H1 (cell line): ENCODE measurements around the gene TRAF3IP1. TPM values are rescaled to one million over a fixed set of nuclear protein-coding genes. Genes with fewer than 3 reads are reported as not detected.

Experiments
- CTCF ChIA-PET: fragments of 300-600 bp; sonication (Branson Sonifier 250); formaldehyde crosslinking; loops from one replicate; lab custom pipeline; 2021; ENCODE audit not compliant: partially characterized antibody; lab: Charles Lee
- POLR2A ChIA-PET: fragments of 300-600 bp; sonication (Branson Sonifier 250); formaldehyde crosslinking; loops from one replicate; lab custom pipeline; 2021; ENCODE audit warnings: inconsistent platforms; ENCODE audit not compliant: partially characterized antibody; lab: Charles Lee
- DNase-seq, 2 experiments: peaks; one replicate each; pipeline versions ENCODE4 v3.0.0 to v3.0.0-alpha.2; 2010 to 2022; ENCODE audit warnings: low spot score in 2 of 2, low read depth in 1 of 2, mixed read lengths in 1 of 2
- FAIRE-seq: peaks from 2 replicates; lab custom pipeline; 2011; peaks lifted over from hg19 to GRCh38; lab: Jason Lieb, UNC
- H2AFZ ChIP-seq: 2 replicates; pipeline ENCODE4 v1.8.1; 2012; ENCODE audit warnings: low read length, inconsistent platforms
- H2AK5ac ChIP-seq: 2 replicates; pipeline ENCODE4 v1.6.1; 2013; ENCODE audit warnings: low read depth, low read length
- H2BK120ac ChIP-seq: replicated peaks from 2 replicates; pipeline ENCODE3; 2013; ENCODE audit warnings: low read depth, low read length, inconsistent platforms
- H2BK12ac ChIP-seq: 2 replicates; pipeline ENCODE4 v1.6.1; 2013; ENCODE audit warnings: low read depth, low read length
- H2BK15ac ChIP-seq: 2 replicates; pipeline ENCODE4 v1.6.1; 2013; ENCODE audit warnings: low read length
- H2BK20ac ChIP-seq: 2 replicates; pipeline ENCODE4 v1.6.1; 2013; ENCODE audit warnings: low read length
- H2BK5ac ChIP-seq: 2 replicates; pipeline ENCODE4 v1.6.1; 2013; ENCODE audit warnings: low read depth, low read length
- H3K14ac ChIP-seq: 2 replicates; pipeline ENCODE4 v1.6.1; 2013; ENCODE audit warnings: inconsistent platforms; ENCODE audit not compliant: insufficient read length
- H3K18ac ChIP-seq: 2 replicates; pipeline ENCODE4 v1.6.1; 2013; ENCODE audit warnings: low read length; ENCODE audit errors: extremely low read depth
- H3K23ac ChIP-seq: 2 replicates; pipeline ENCODE4 v1.6.1; 2013; ENCODE audit warnings: inconsistent platforms; ENCODE audit not compliant: insufficient read length
- H3K23me2 ChIP-seq: 2 replicates; pipeline ENCODE4 v1.6.1; 2013; ENCODE audit warnings: low read depth, low read length
- H3K27ac ChIP-seq: 2 replicates; pipeline ENCODE4 v1.6.1; 2011; ENCODE audit warnings: low read depth, low read length, inconsistent platforms
- H3K27me3 ChIP-seq, 4 experiments: replicated peaks in 1 of 4; 1 replicate in 1 of 4; 2 replicates in 3 of 4; pipeline versions ENCODE4 v1.6.1 to v1.8.1; 2011 to 2013; ENCODE audit warnings: low read length in 3 of 4, mild to moderate bottlenecking in 3 of 4, inconsistent platforms in 2 of 4, mixed read lengths in 2 of 4, moderate library complexity in 1 of 4; ENCODE audit not compliant: control insufficient read depth in 3 of 4, insufficient read depth in 3 of 4; ENCODE audit errors: extremely low read depth in 1 of 4
- H3K36me3 ChIP-seq, 4 experiments: 2 replicates each; pipeline versions ENCODE4 v1.6.1 to v1.8.1; 2011 to 2013; ENCODE audit warnings: mild to moderate bottlenecking in 4 of 4, low read length in 3 of 4, moderate library complexity in 2 of 4, control low read depth in 1 of 4, inconsistent platforms in 1 of 4; ENCODE audit not compliant: insufficient read depth in 4 of 4, control insufficient read depth in 2 of 4
- H3K4ac ChIP-seq: replicated peaks from 2 replicates; pipeline ENCODE3; 2013; ENCODE audit warnings: low read length, low read depth, mixed read lengths, inconsistent platforms; ENCODE audit not compliant: insufficient read length
- H3K4me1 ChIP-seq, 4 experiments: replicated peaks in 1 of 4; 1 replicate in 1 of 4; 2 replicates in 3 of 4; pipeline versions ENCODE4 v1.6.1 to v1.8.1; 2011 to 2013; ENCODE audit warnings: low read length in 3 of 4, inconsistent platforms in 2 of 4, mixed read lengths in 1 of 4; ENCODE audit not compliant: insufficient read depth in 4 of 4, control insufficient read depth in 3 of 4
- H3K4me2 ChIP-seq, 2 experiments: 2 replicates each; pipeline versions ENCODE4 v1.6.1 to v1.8.1; 2011 to 2013; ENCODE audit warnings: low read depth in 2 of 2, low read length in 2 of 2, control low read depth in 1 of 2, inconsistent platforms in 1 of 2, mild to moderate bottlenecking in 1 of 2; ENCODE audit not compliant: insufficient read depth in 1 of 2
- H3K4me3 ChIP-seq, 4 experiments: fragments of 200-600, 300-600 bp in 1 of 4; sonication (generic), shearing (Covaris generic), sonication (Bioruptor Twin) in 1 of 4; 2 replicates each; pipeline versions ENCODE4 v1.5.1 to v1.8.1; 2011 to 2016; ENCODE audit warnings: low read length in 4 of 4, low read depth in 3 of 4, control low read depth in 2 of 4, inconsistent platforms in 2 of 4, mild to moderate bottlenecking in 2 of 4, mixed read lengths in 1 of 4, moderate library complexity in 1 of 4; ENCODE audit not compliant: insufficient read depth in 2 of 4; ENCODE audit errors: extremely low read depth in 1 of 4
- H3K56ac ChIP-seq: replicated peaks from 2 replicates; pipeline ENCODE3; 2013; ENCODE audit warnings: low read depth, mild to moderate bottlenecking, mixed read lengths, low read length, inconsistent platforms; ENCODE audit not compliant: insufficient read length
- H3K79me1 ChIP-seq: 2 replicates; pipeline ENCODE4 v1.6.1; 2013; ENCODE audit warnings: low read depth, low read length, control low read depth
- H3K79me2 ChIP-seq, 2 experiments: 2 replicates each; pipeline versions ENCODE4 v1.6.1 to v1.8.1; 2012 to 2013; ENCODE audit warnings: low read length in 2 of 2, mild to moderate bottlenecking in 2 of 2, inconsistent platforms in 1 of 2; ENCODE audit not compliant: insufficient read depth in 2 of 2, control insufficient read depth in 1 of 2
- H3K9ac ChIP-seq, 4 experiments: replicated peaks in 1 of 4; 1 replicate in 1 of 4; 2 replicates in 3 of 4; pipeline versions ENCODE4 v1.6.1 to v1.8.1; 2011 to 2013; ENCODE audit warnings: low read depth in 3 of 4, low read length in 3 of 4, control low read depth in 2 of 4, mild to moderate bottlenecking in 2 of 4, moderate library complexity in 2 of 4, inconsistent platforms in 1 of 4; ENCODE audit errors: extremely low read depth in 1 of 4
- H3K9me3 ChIP-seq, 2 experiments: 2 replicates each; pipeline versions ENCODE4 v1.6.1 to v1.8.1; 2012 to 2013; ENCODE audit warnings: mild to moderate bottlenecking in 2 of 2, moderate library complexity in 2 of 2, control low read depth in 1 of 2, inconsistent platforms in 1 of 2, low read depth in 1 of 2, low read length in 1 of 2, mixed read lengths in 1 of 2; ENCODE audit not compliant: insufficient read depth in 2 of 2
- H4K20me1 ChIP-seq, 2 experiments: replicated peaks in 1 of 2; 2 replicates each; pipeline versions ENCODE3 to v1.8.1; 2011 to 2013; ENCODE audit warnings: inconsistent platforms in 2 of 2, low read length in 2 of 2, mild to moderate bottlenecking in 1 of 2; ENCODE audit not compliant: insufficient read depth in 2 of 2, control insufficient read depth in 1 of 2
- H4K5ac ChIP-seq: 2 replicates; pipeline ENCODE4 v1.6.1; 2013; ENCODE audit warnings: low read length, low read depth, mixed read lengths, inconsistent platforms; ENCODE audit not compliant: insufficient read length
- H4K8ac ChIP-seq: 2 replicates; pipeline ENCODE4 v1.8.0; 2013; ENCODE audit warnings: mild to moderate bottlenecking, moderate library complexity, low read length, inconsistent platforms; ENCODE audit not compliant: insufficient read depth; ENCODE audit errors: extremely low read depth
- H4K91ac ChIP-seq: replicated peaks from 2 replicates; pipeline ENCODE3; 2013; ENCODE audit warnings: low read length, mixed read lengths, inconsistent platforms; ENCODE audit not compliant: insufficient read length
- EZH2 ChIP-seq: fragments of 200-600 bp; sonication (generic); IDR thresholded peaks from 2 replicates; pipeline ENCODE4 v1.7.1; 2012; ENCODE audit warnings: low read depth, mild to moderate bottlenecking, moderate library complexity, low read length, inconsistent platforms; ENCODE audit not compliant: severe bottlenecking
- HDAC6 ChIP-seq: IDR thresholded peaks from one replicate; pipeline ENCODE4 v1.7.1; 2012; ENCODE audit warnings: low read depth, mild to moderate bottlenecking, inconsistent platforms, low read length, moderate library complexity
- JUND ChIP-seq: IDR thresholded peaks from 2 replicates; pipeline ENCODE4 v1.6.1; 2011; ENCODE audit warnings: mild to moderate bottlenecking, improper control_type of control experiment, low read length
- SP4 ChIP-seq: IDR thresholded peaks from 2 replicates; pipeline ENCODE4 v1.6.1; 2012; ENCODE audit warnings: low read length, inconsistent platforms
- YY1 ChIP-seq: IDR thresholded peaks from 2 replicates; pipeline ENCODE4 v1.6.1; 2011; ENCODE audit warnings: low read depth, mild to moderate bottlenecking, low read length
- WGBS, 2 experiments: shearing (Covaris generic) in 1 of 2; methylation state at CpG; one replicate each; pipeline versions ENCODE4 v1.1.6 to v1.1.7; 2013 to 2015; ENCODE audit warnings: low lambda C conversion rate in 2 of 2, mixed read lengths in 2 of 2, inconsistent platforms in 1 of 2, low coverage in 1 of 2, missing lambda C conversion rate in 1 of 2; ENCODE audit not compliant: insufficient replicate concordance in 2 of 2, insufficient coverage in 1 of 2, insufficient read length in 1 of 2; ENCODE audit errors: extremely low coverage in 1 of 2, missing lambda C conversion rate in 1 of 2; 5-methylcytosine and 5-hydroxymethylcytosine counted together
- polyA plus RNA-seq, 7 experiments: library from polyadenylated mRNA; depleted of rRNA in 3 of 7; stranded (reverse) in 5 of 7; unstranded in 2 of 7; fragments of >200 nt in 5 of 7; fragments of 200-250 nt in 2 of 7; gene quantifications; 1 replicate in 5 of 7; 2 replicates in 1 of 7; 4 replicates in 1 of 7; pipeline versions ENCODE4 v1.2.1 to v1.2.3, GENCODE V29; 2011 to 2013; ENCODE audit warnings: missing spikeins in 2 of 7, mixed read lengths in 2 of 7
- total RNA-seq: library from RNA; stranded (reverse); fragmentation: NEBNext Ultra II Directional; extraction: Animal tissue kit (Norgen Biotek cat#: 25700); gene quantifications from 2 replicates; pipeline ENCODE4 v1.2.1, GENCODE V29; 2021

TRAF3IP1 gene
- total and polyA plus RNA-seq, 2 of the 8 experiments (the other 6 are each of a cell fraction or from before 2014, with no cell fraction given): 2.3 to 17.5 TPM

- Histone ChIP-seq H4K8ac (no peak overlapping the region), H3K18ac (no peak overlapping the region), H2AK5ac (no peak overlapping the region), H3K4me2 (no peak overlapping the region), H2BK5ac (no peak overlapping the region)
- ChIA-PET CTCF (interaction anchor here (0.6 to 5.3 kb wide), 24 partner anchors 8 to 769 kb away, joined by 3 to 68 read pairs (median 4); no protein-coding TSS in a partner anchor), POLR2A (no interaction called here)
- DNase-seq: no peak
- TF ChIP-seq YY1 (no peak), HDAC6 (no peak), JUND (no peak), SP4 (no peak), EZH2 (no peak)
- TF ChIP-seq, all 59 proteins: peak for 0
- Histone ChIP-seq H3K36me3 (no peaks in the 10 kb centered on the region), H3K56ac (no peak overlapping the region), H3K14ac (no peak overlapping the region), H2BK120ac (no peak overlapping the region), H3K79me1 (no peaks in the 10 kb centered on the region), H3K79me2 (no peaks in the 10 kb centered on the region), H3K27ac (no peak overlapping the region), H3K4ac (no peak overlapping the region), H3K4me1 (no peaks in the 10 kb centered on the region), H3K23ac (no peak overlapping the region), H3K9ac (no peak overlapping the region), H2AFZ (no peak overlapping the region), H4K91ac (no peak overlapping the region), H3K4me3 (no peak overlapping the region), H2BK12ac (no peak overlapping the region), H4K20me1 (peaks cover 0 to 3% of the 10 kb centered on the region in 2 experiments), H4K5ac (no peak overlapping the region), H3K23me2 (no peaks in the 10 kb centered on the region), H2BK15ac (no peak overlapping the region), H3K27me3 (no peaks in the 10 kb centered on the region), H3K9me3 (no peaks in the 10 kb centered on the region), H2BK20ac (no peak overlapping the region)
- WGBS, 2 experiments: 85% methylated on average over 10 of the region's 10 CpGs; no CpG with 5 or more reads in 1 of the 2 experiments
- FAIRE-seq: no peak
Observed at GRCh38 chr2:238369591-238370040, 49.3 kb downstream of the TRAF3IP1 start.
